PC-3 (cell line): Measurements from ENCODE around the gene RPS6KA2.

ENCODE experiments used
- CTCF ChIP-seq: fragments of 300-600 bp; sonication (generic); conservative IDR thresholded peaks from 2 replicates; pipeline ENCODE4 v1.5.1; 2017; ENCODE audit warnings: antibody characterized with exemption, low read depth, mild to moderate bottlenecking, low read length
- EZH2 ChIP-seq: fragments of 300-600 bp; sonication (generic); IDR thresholded peaks from one replicate; pipeline ENCODE4 v1.6.1; 2017; ENCODE audit warnings: antibody characterized with exemption, mild to moderate bottlenecking, low read length; ENCODE audit not compliant: unreplicated experiment

GRCh38 chr6:166647896-166648295 lies 20.8 kb upstream of the RPS6KA2 start:
- TF ChIP-seq CTCF (no peak), EZH2 (no peak)
